ENCODE measurements around the gene LARP4B.

DNA sequence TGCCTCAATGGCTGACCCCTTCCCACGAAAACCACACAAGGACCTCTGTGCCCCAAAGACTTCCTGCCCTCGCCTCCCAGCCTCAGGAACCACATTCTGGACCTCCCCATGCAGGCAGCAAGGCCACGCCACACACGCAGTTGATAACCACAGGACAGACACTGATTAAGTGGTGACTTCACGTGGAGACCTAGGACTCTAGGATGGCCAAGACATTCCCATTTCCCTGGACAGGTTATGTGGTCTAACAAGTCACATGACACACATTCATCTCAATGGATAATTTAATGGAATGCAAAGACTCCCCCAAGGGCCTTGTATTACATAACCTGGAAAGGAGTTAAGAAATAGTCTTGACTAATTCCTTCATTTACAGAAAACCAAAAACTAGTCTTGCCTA lies 110.2 kb downstream of the LARP4B start:
- TF ChIP-seq POLR2A (IDR thresholded peaks at IDR 0.05) (no peak), CTCF (IDR thresholded peaks at IDR 0.05) (no peak)
